GM21423 (cell line): ENCODE results near the gene MAFB.

Source experiments
- ATAC-seq: cut with Tn5 transposase; IDR thresholded peaks from one replicate; pipeline ENCODE4 v1.9.1; 2021; ENCODE audit warnings: mild to moderate bottlenecking, moderate library complexity; ENCODE audit not compliant: unreplicated experiment

The MAFB gene

GRCh38 chr20:40635971-40636370, 53.1 kb downstream of the MAFB start:
- no peak for ATAC-seq
